GM12878 (cell line): ENCODE results near the gene SORBS1. TPM values are rescaled to one million over a fixed set of nuclear protein-coding genes. Genes with fewer than 3 reads are reported as not detected.

Experiments used
- ATAC-seq: fragments of 200-7000 bp; cut with Tn5 transposase; 3 replicates; pipeline ENCODE4 v1.9.1; 2020; ENCODE audit warnings: mild to moderate bottlenecking, moderate library complexity
- BruUV-seq: library from RNA; stranded (reverse); fragments of 400-500 nt; replicated peaks from 2 replicates; lab custom pipeline; 2021; lab: Mats Ljungman, UMichigan
- CTCF ChIA-PET: fragments of 300-600 bp; sonication (Branson Sonifier 250); formaldehyde crosslinking; extraction: SDS; loops from one replicate; lab custom pipeline; 2021; ENCODE audit warnings: inconsistent platforms; lab: Yijun Ruan, JAX
- POLR2A ChIA-PET: fragments of 350-600 bp; formaldehyde crosslinking; extraction: SDS; loops from one replicate; lab custom pipeline; 2021; ENCODE audit warnings: inconsistent platforms; lab: Charles Lee
- RAD21 ChIA-PET: fragments of 300-600 bp; sonication (Branson Sonifier 250); formaldehyde crosslinking; loops from one replicate; lab custom pipeline; 2023; ENCODE audit warnings: antibody characterized with exemption; ENCODE audit not compliant: unreplicated experiment; lab: Charles Lee
- SMC1A ChIA-PET: fragments of 300-600 bp; sonication (Branson Sonifier 250); formaldehyde crosslinking; loops from one replicate; lab custom pipeline; 2023; ENCODE audit not compliant: unreplicated experiment, uncharacterized antibody; lab: Charles Lee
- DNase-seq: peaks from one replicate; pipeline ENCODE4 v3.0.0-alpha.2; 2011; ENCODE audit warnings: low read depth, low spot score
- FAIRE-seq: peaks from 3 replicates; lab custom pipeline; 2011; peaks lifted over from hg19 to GRCh38; lab: Jason Lieb, UNC
- H2AFZ ChIP-seq: 2 replicates; pipeline ENCODE4 v1.6.0; 2011; ENCODE audit warnings: low read depth, low read length, control low read depth; ENCODE audit not compliant: control insufficient read depth
- H3K27ac ChIP-seq: 2 replicates; pipeline ENCODE4 v1.5.1; 2011; ENCODE audit warnings: control low read depth; ENCODE audit not compliant: control insufficient read depth, insufficient read depth
- H3K27me3 ChIP-seq, 2 experiments: replicated peaks in 1 of 2; 2 replicates each; pipeline versions ENCODE4 v1.6.0 to v1.6.1; 2011; ENCODE audit warnings: low read length in 1 of 2; ENCODE audit not compliant: control insufficient read depth in 2 of 2, insufficient read depth in 2 of 2
- H3K36me3 ChIP-seq, 2 experiments: 2 replicates each; pipeline ENCODE4 v1.5.1; 2011; ENCODE audit warnings: low read length in 1 of 2; ENCODE audit not compliant: control insufficient read depth in 2 of 2, insufficient read depth in 2 of 2
- H3K4me1 ChIP-seq: 2 replicates; pipeline ENCODE4 v1.6.1; 2011; ENCODE audit warnings: mild to moderate bottlenecking, low read length, moderate library complexity, mixed read lengths; ENCODE audit not compliant: control insufficient read depth, insufficient read depth
- H3K4me2 ChIP-seq: 2 replicates; pipeline ENCODE4 v1.6.0; 2011; ENCODE audit warnings: control low read depth; ENCODE audit not compliant: control insufficient read depth, insufficient read depth
- H3K4me3 ChIP-seq: fragments of 200-600 bp; sonication (generic); 2 replicates; pipeline ENCODE4 v1.5.1; 2016
- H3K79me2 ChIP-seq: 2 replicates; pipeline ENCODE4 v1.6.0; 2011; ENCODE audit warnings: low read length; ENCODE audit not compliant: control insufficient read depth, insufficient read depth
- H3K9ac ChIP-seq: 2 replicates; pipeline ENCODE4 v1.8.0; 2011; ENCODE audit warnings: low read length, control low read depth, mixed read lengths; ENCODE audit not compliant: control insufficient read depth, insufficient read depth
- H3K9me3 ChIP-seq: replicated peaks from 3 replicates; pipeline ENCODE4 v1.5.1; 2011; ENCODE audit warnings: mild to moderate bottlenecking, low read length; ENCODE audit not compliant: control insufficient read depth, insufficient read depth
- H4K20me1 ChIP-seq: 2 replicates; pipeline ENCODE4 v1.6.0; 2011; ENCODE audit not compliant: control insufficient read depth, insufficient read depth
- ATF3 ChIP-seq: IDR thresholded peaks from 2 replicates; pipeline ENCODE4 v1.6.1; 2011; ENCODE audit warnings: low read depth, mild to moderate bottlenecking, low read length, moderate library complexity, borderline replicate concordance; ENCODE audit errors: extremely low read depth
- BMI1 ChIP-seq: fragments of 450-650 bp; IDR thresholded peaks from 2 replicates; pipeline ENCODE4 v1.6.1; 2016; ENCODE audit warnings: mild to moderate bottlenecking, moderate library complexity, borderline replicate concordance
- CBX5 ChIP-seq: sonication (generic); IDR thresholded peaks from 2 replicates; pipeline ENCODE4 v1.6.1; 2016; ENCODE audit warnings: low read depth, moderate library complexity, mild to moderate bottlenecking, inconsistent platforms
- CHD1 ChIP-seq: IDR thresholded peaks from 2 replicates; pipeline ENCODE4 v1.6.1; 2012; ENCODE audit warnings: low read depth, low read length, improper control_type of control experiment
- CHD4 ChIP-seq: fragments of 200-600 bp; sonication (generic); IDR thresholded peaks from 2 replicates; pipeline ENCODE4 v1.6.1; 2016; ENCODE audit warnings: mild to moderate bottlenecking
- CREB1 ChIP-seq: IDR thresholded peaks from 2 replicates; pipeline ENCODE4 v1.6.1; 2012; ENCODE audit warnings: low read depth, mild to moderate bottlenecking, inconsistent platforms
- DPF2 ChIP-seq: fragments of 450-650 bp; IDR thresholded peaks from 2 replicates; pipeline ENCODE4 v1.6.1; 2017; ENCODE audit warnings: mild to moderate bottlenecking
- EGR1 ChIP-seq, 2 experiments: IDR thresholded peaks; 1 replicate in 1 of 2; 2 replicates in 1 of 2; pipeline ENCODE4 v1.6.1; 2011 to 2012; ENCODE audit warnings: low read depth in 2 of 2, low read length in 2 of 2, borderline replicate concordance in 1 of 2, mild to moderate bottlenecking in 1 of 2, moderate library complexity in 1 of 2
- ELK1 ChIP-seq: IDR thresholded peaks from 2 replicates; pipeline ENCODE4 v1.6.1; 2012; ENCODE audit warnings: low read depth, low read length, improper control_type of control experiment
- HDGF ChIP-seq: fragments of 450-650 bp; IDR thresholded peaks from 2 replicates; pipeline ENCODE4 v1.6.1; 2016; ENCODE audit warnings: antibody characterized with exemption
- RAD51 ChIP-seq: fragments of 450-650 bp; IDR thresholded peaks from 2 replicates; pipeline ENCODE4 v1.6.1; 2016; ENCODE audit warnings: moderate library complexity, mild to moderate bottlenecking, inconsistent platforms
- TAF1 ChIP-seq: IDR thresholded peaks from 2 replicates; pipeline ENCODE4 v1.6.1; 2011; ENCODE audit warnings: mild to moderate bottlenecking, low read depth, low read length, borderline replicate concordance
- YY1 ChIP-seq: IDR thresholded peaks from 2 replicates; pipeline ENCODE4 v1.6.1; 2011; ENCODE audit warnings: low read depth, mild to moderate bottlenecking, low read length
- ZBTB11 ChIP-seq: fragments of 450-650 bp; formaldehyde crosslinking; IDR thresholded peaks from 2 replicates; pipeline ENCODE4 v1.5.0; 2022; ENCODE audit warnings: mild to moderate bottlenecking, missing genetic modification characterization
- WGBS: methylation state at CpG from one replicate; pipeline ENCODE4 v1.1.6; 2016; ENCODE audit warnings: low lambda C conversion rate; ENCODE audit not compliant: insufficient replicate concordance, insufficient coverage; ENCODE audit errors: missing lambda C conversion rate; 5-methylcytosine and 5-hydroxymethylcytosine counted together
- in situ Hi-C: fragments of 300-500 bp; cut with MboI; formaldehyde crosslinking; loops from 9 replicates; pipeline ENCODE4 v1.14.3; 2018; ENCODE audit warnings: mixed read lengths
- intact Hi-C: fragments of 100-400 bp; cut with micrococcal nuclease; formaldehyde crosslinking; loops from one replicate; pipeline ENCODE4 v1.14.2; 2022; ENCODE audit not compliant: unreplicated experiment
- polyA plus RNA-seq, 11 experiments: library from polyadenylated mRNA; depleted of rRNA in 4 of 11; unstranded in 6 of 11; stranded (reverse) in 5 of 11; fragments of >200 nt; fragmentation: Nextera tagmentation in 4 of 11; fragmentation: Illumina TruSeq in 1 of 11; extraction: Ambion mirVana in 4 of 11; extraction: Trizol in 1 of 11; gene quantifications; 1 replicate in 1 of 11; 2 replicates in 10 of 11; pipeline versions ENCODE4 v1.2.1 to v1.2.3, GENCODE V29; 2011 to 2016; ENCODE audit warnings: inconsistent platforms in 2 of 11, missing spikeins in 2 of 11, low read depth in 1 of 11
- total RNA-seq, 4 experiments: library from RNA; depleted of rRNA in 3 of 4; stranded (reverse); fragments of >200 nt in 3 of 4; fragmentation: Illumina TruSeq in 1 of 4; extraction: Trizol in 1 of 4; gene quantifications; 2 replicates each; pipeline versions ENCODE4 v1.2.1 to v1.2.3, GENCODE V29; 2013 to 2021

The SORBS1 gene
- total and polyA plus RNA-seq, 10 of the 15 experiments (the other 5 are each of a cell fraction or from before 2014, with no cell fraction given) = 0.13 to 0.75 (median 0.39) TPM

- POLR2A ChIA-PET = interaction anchor here (0.6 to 2.6 kb wide), 4 partner anchors 8 to 83 kb away, joined by 3 to 12 read pairs (median 4); no protein-coding TSS in a partner anchor
- BruUV-seq = no TSS peak
- Histone ChIP-seq H3K27me3 (no peaks in the 10 kb centered on the region), H3K9ac (peak overlapping the region; percentile 91), H4K20me1 (peaks cover 17% of the 10 kb centered on the region), H2AFZ (no peak overlapping the region), H3K4me1 (peaks cover 19% of the 10 kb centered on the region), H3K79me2 (peaks cover 98% of the 10 kb centered on the region), H3K4me3 (peak overlapping the region; percentile 97), H3K9me3 (no peaks in the 10 kb centered on the region), H3K27ac (no peak overlapping the region; the same call in 1 of the 2 replicates), H3K36me3 (peaks cover 0 to 11% of the 10 kb centered on the region in 2 experiments; a peak in 1 of 4 replicates), H3K4me2 (peak overlapping the region; percentile 96)
- TF ChIP-seq RAD51 = no peak
- no peak for TF ChIP-seq CBX5
- no peak for TF ChIP-seq ZBTB11 (CRISPR knock-in tag)
- TF ChIP-seq CHD1 = no peak
- no peak for TF ChIP-seq EGR1 (IDR thresholded peaks at IDR 0.05; ENCODE audit: borderline replicate concordance in 1 of 2, low read depth in 2 of 2, low read length in 2 of 2)
- no peak for TF ChIP-seq ELK1
- no peak for TF ChIP-seq ATF3
- no peak for TF ChIP-seq HDGF
- no peak for TF ChIP-seq DPF2
- TF ChIP-seq BMI1 = no peak
- no peak for TF ChIP-seq CREB1
- TF ChIP-seq YY1 = no peak
- TF ChIP-seq CHD4 = no peak
- no peak for TF ChIP-seq TAF1
- 100% methylated on average over 1 of the region's 1 CpG for WGBS
- SMC1A ChIA-PET = interaction anchor here (0.6 to 14.9 kb wide), 16 partner anchors 8 to 703 kb away, joined by 3 to 313 read pairs (median 6); no protein-coding TSS in a partner anchor
- intact Hi-C loops (loop anchor here (5.0 kb wide), 1 partner anchor 104 kb away; no protein-coding TSS in a partner anchor), in situ Hi-C loops (loop anchor here (10.0 kb wide), 1 partner anchor 988 kb away; the partner anchor contains the start of gene BLNK)
- ATAC-seq (no peak), FAIRE-seq (no peak), DNase-seq (no peak)
- RAD21 ChIA-PET = interaction anchor here (0.8 to 6.2 kb wide), 11 partner anchors 8 to 88 kb away, joined by 3 to 139 read pairs (median 5); no protein-coding TSS in a partner anchor
- CTCF ChIA-PET = interaction anchor here (0.8 to 16.6 kb wide), 12 partner anchors 8 to 105 kb away, joined by 3 to 348 read pairs (median 8); partner anchors contain the start of gene ACSM6
These were observed 274.5 kb downstream of the SORBS1 start for GRCh38 chr10:95286707-95287106.
